NCI-H510A treated with DMSO at 0.1 percent for 48 hours (cell line): ENCODE measurements around the gene ATCAY.

Experiments used
- DNase-seq: peaks from one replicate; lab custom pipeline; 2025; lab: John Stamatoyannopoulos, UW

ATCAY gene

DNA sequence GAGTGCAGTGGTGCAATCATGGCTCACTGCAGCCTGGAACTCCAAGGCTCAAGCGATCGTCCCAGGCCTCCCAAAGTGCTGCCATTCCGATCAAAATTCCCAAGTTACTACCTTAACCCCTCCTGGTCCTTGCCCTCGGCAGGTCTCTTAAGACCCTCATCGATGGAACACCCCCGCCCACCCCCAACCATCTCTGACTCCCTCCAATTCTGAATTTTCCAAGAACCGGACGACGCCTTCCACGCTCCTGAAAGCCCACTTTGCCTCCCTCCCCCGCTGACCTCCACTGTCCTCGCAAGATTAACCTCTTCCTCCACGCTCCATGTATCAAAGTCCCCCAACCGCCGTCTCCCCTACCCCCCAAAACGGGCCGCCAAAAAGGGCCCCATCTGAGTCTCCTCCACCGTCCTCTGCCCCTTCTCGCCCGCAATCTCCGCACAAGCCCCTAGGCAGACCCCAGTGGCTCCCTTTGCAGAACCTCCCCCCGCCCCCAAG, 89.9 kb downstream of the ATCAY start:
- DNase-seq, result no peak

DNA sequence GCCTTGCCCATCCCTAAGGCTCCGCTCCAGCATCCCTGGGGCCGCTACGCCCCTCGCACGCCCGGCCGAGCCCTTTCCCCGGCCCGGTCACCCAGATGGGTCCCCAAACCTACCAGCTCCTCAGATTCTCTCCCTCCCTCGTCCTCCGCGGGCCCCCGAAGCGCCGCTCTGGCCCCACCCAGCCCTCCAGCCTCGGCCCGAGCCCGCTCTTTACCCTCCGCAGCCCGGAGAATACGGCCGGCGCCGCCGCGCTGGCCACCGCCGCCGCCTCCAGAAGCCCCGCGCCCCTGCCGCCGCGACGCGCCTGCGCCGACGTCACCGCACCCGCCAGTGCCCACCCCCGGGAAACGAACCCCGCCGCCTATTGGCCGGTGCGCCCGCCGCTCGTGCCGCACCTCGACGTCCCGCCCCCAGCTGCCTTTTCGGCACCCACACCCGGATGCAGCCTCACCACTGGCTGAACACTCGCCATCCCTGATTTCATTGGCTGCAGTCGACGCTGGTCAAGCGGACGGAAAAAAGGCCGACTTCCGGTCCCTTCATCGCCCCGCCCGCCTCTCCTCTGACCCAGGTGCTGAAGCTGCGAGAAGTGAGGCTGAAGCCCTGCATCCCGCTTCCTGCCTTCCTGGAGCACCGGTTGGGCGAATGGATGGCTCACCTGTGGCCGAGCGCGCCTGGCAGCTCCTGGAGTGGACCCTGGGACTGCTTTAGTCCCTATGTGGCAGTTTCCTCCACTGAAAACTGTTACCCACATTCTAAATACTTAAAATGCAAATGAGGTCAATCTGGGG, 90.5 kb downstream of the ATCAY start, which contains the start of gene DAPK3:
DAPK3 (minus strand) TSS at position 292 of the 791 bp plus-strand sequence. CDS start 1,364 bp downstream, outside the sequence.
- DNase-seq, result peak; percentile 98

DNA sequence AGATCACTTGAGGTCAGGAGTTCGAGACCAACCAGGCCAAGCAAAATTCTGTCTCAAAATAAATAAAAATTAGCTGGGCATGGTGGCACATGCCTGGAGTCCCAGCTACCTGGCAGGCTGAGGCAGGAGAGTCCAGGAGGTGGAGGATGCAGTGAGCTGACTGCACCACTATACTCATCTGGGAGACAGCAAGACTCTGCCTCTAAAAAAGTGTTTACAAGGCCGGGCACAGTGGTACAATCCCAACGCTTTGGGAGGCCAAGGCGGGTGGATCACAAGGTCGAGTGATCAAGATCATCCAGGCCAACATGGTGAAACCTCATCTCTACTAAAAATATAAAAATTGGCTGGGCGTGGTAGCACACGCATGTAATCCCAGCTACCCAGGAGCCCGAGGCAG, 94.7 kb downstream of the ATCAY start:
- no peak for DNase-seq

DNA sequence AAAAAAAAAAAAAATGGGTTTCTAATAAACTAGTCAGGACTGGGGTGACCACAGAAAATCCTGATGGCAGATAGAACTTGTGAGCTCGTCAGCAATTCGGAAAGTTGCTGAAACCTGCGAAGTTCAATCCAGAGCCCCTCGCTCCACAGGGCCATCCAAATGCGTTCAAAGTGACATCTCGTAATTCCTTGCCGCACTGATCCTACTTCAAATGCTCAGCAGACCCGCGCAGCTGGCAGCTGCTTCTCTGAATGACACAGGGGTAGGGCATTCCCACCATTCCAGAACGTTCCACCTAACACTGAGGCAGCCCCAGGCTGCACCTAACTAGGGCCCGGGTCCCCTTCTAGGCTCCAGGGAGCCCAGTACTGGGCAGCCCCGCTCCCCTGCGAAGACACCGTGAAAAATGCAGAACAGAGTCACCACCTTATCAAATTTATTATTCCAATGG, 95.2 kb downstream of the ATCAY start:
- DNase-seq, result no peak

DNA sequence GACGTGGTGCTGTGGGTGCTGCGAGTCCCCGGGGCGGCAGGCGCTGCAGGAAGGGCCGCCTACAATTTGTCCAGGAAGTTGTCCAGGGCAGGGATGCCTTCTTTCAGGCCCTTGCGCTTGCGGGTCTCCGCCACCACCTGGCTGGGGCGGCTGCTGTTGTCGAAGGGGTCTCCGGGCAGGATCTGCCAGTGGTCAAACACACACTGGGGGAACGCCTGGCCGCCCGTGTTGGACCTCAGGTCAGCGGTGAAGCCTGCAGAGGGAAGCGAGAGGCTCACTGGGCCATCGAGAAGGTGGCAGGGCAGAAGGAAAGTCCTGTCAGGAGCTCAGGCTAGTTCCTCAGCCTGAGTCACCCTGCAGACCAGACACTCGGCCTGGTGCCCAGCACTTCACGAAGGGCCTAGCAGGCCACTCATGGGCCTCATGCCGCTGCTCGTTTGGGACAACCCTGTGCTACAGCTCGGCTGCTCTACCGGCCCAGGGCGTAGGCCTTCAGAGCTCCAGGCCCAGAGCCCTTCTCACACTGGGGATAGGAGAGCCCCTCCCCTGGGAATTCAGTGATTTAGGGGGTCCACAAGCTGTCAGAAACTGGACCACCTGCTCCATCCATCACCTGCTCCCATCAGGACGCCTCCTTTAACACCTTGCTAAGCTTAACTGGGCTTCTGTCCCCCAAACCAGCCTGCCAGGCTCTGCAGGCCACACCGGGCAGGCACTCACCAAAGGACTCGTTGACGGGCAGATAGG, 96.2 kb downstream of the ATCAY start:
- DNase-seq, result no peak
